GM23338 (cell line): ENCODE measurements around the gene GRID1. TPM values are rescaled to one million over a fixed set of nuclear protein-coding genes. Genes with fewer than 3 reads are reported as not detected.

Source experiments
- ATAC-seq: fragments of 200-7000 bp; cut with Tn5 transposase; 3 replicates; pipeline ENCODE4 v1.9.1; 2020
- DNase-seq: peaks from one replicate; pipeline ENCODE4 v3.0.0-alpha.2; 2015; ENCODE audit warnings: low spot score
- H2AFZ ChIP-seq: fragments of 200-600 bp; sonication (generic); 2 replicates; pipeline ENCODE4 v1.8.0; 2016; ENCODE audit warnings: antibody characterized with exemption, mild to moderate bottlenecking, moderate library complexity
- H3F3A ChIP-seq: fragments of 200-600 bp; sonication (generic); replicated peaks from 2 replicates; pipeline ENCODE4 v1.8.0; 2017; ENCODE audit warnings: antibody characterized with exemption, mixed run types, low read depth
- H3K27ac ChIP-seq: fragments of 200-600 bp; sonication (generic); 2 replicates; pipeline ENCODE4 v1.6.1; 2016; ENCODE audit warnings: low read depth
- H3K27me3 ChIP-seq: fragments of 200-600 bp; sonication (generic); 2 replicates; pipeline ENCODE4 v1.8.0; 2016; ENCODE audit warnings: mild to moderate bottlenecking, mixed run types, moderate library complexity; ENCODE audit not compliant: insufficient read depth
- H3K36me3 ChIP-seq: fragments of 200-600 bp; sonication (generic); 2 replicates; pipeline ENCODE4 v1.8.0; 2016; ENCODE audit warnings: mild to moderate bottlenecking; ENCODE audit not compliant: insufficient read depth
- H3K4me1 ChIP-seq: fragments of 200-600 bp; sonication (generic); 2 replicates; pipeline ENCODE4 v1.8.0; 2016; ENCODE audit warnings: mild to moderate bottlenecking, moderate library complexity; ENCODE audit not compliant: insufficient read depth
- H3K4me2 ChIP-seq: fragments of 200-600 bp; sonication (generic); 2 replicates; pipeline ENCODE4 v1.7.1; 2017; ENCODE audit warnings: mixed run types
- H3K4me3 ChIP-seq: fragments of 200-600 bp; sonication (generic); 2 replicates; pipeline ENCODE4 v1.6.1; 2016; ENCODE audit warnings: mixed run types
- H3K79me2 ChIP-seq: fragments of 200-600 bp; sonication (generic); replicated peaks from 2 replicates; pipeline ENCODE4 v1.8.0; 2017; ENCODE audit warnings: mild to moderate bottlenecking; ENCODE audit not compliant: insufficient read depth
- H3K9me2 ChIP-seq: fragments of 200-600 bp; sonication (generic); 2 replicates; pipeline ENCODE4 v1.8.0; 2017; ENCODE audit not compliant: insufficient read depth
- H4K20me1 ChIP-seq: fragments of 200-600 bp; sonication (generic); replicated peaks from 2 replicates; pipeline ENCODE4 v1.8.0; 2017; ENCODE audit warnings: mild to moderate bottlenecking; ENCODE audit not compliant: insufficient read depth
- H3K27ac Mint-ChIP-seq: 2 replicates; pipeline ENCODE4 v1.8.0; 2020; ENCODE audit warnings: inconsistent platforms, mild to moderate bottlenecking, moderate library complexity, mixed read lengths
- H3K27me3 Mint-ChIP-seq: 3 replicates; pipeline ENCODE4 v1.8.0; 2022; ENCODE audit warnings: low read depth, mild to moderate bottlenecking, moderate library complexity, mixed read lengths, inconsistent platforms; ENCODE audit not compliant: insufficient read depth, poor library complexity
- H3K36me3 Mint-ChIP-seq: 3 replicates; pipeline ENCODE4 v1.8.0; 2021; ENCODE audit warnings: low read depth, mild to moderate bottlenecking, inconsistent platforms, moderate library complexity, mixed read lengths
- H3K4me1 Mint-ChIP-seq: 3 replicates; pipeline ENCODE4 v1.8.0; 2020; ENCODE audit warnings: mild to moderate bottlenecking, inconsistent platforms, mixed read lengths
- H3K4me3 Mint-ChIP-seq: 3 replicates; pipeline ENCODE4 v1.8.0; 2021; ENCODE audit warnings: moderate library complexity, mild to moderate bottlenecking, inconsistent platforms, mixed read lengths
- H3K9me3 Mint-ChIP-seq: 3 replicates; pipeline ENCODE4 v1.8.0; 2020; ENCODE audit warnings: moderate library complexity, mild to moderate bottlenecking, inconsistent platforms, mixed read lengths
- ETS1 ChIP-seq: IDR thresholded peaks from 2 replicates; pipeline ENCODE4 v1.6.1; 2016; ENCODE audit warnings: antibody characterized with exemption
- EZH2phosphoT487 ChIP-seq: fragments of 200-600 bp; sonication (generic); IDR thresholded peaks from one replicate; pipeline ENCODE4 v1.8.1; 2018; ENCODE audit warnings: antibody characterized with exemption; ENCODE audit not compliant: unreplicated experiment
- NANOG ChIP-seq: IDR thresholded peaks from 2 replicates; pipeline ENCODE4 v1.6.1; 2016; ENCODE audit warnings: antibody characterized with exemption, borderline replicate concordance
- POLR2AphosphoS5 ChIP-seq: IDR thresholded peaks from 2 replicates; pipeline ENCODE4 v1.6.1; 2016; ENCODE audit warnings: antibody characterized with exemption, low read depth
- REST ChIP-seq: IDR thresholded peaks from one replicate; pipeline ENCODE4 v1.6.1; 2018; ENCODE audit warnings: antibody characterized with exemption; ENCODE audit not compliant: unreplicated experiment
- STAT1 ChIP-seq: IDR thresholded peaks from one replicate; pipeline ENCODE4 v1.6.1; 2016; ENCODE audit warnings: antibody characterized with exemption; ENCODE audit not compliant: unreplicated experiment
- ZNF114 ChIP-seq: fragments of 250-450 bp; sonication (Bioruptor Pico); IDR thresholded peaks from 2 replicates; pipeline ENCODE4 v1.5.0; 2020; ENCODE audit warnings: mild to moderate bottlenecking, moderate library complexity
- ZNF462 ChIP-seq: fragments of 250-450 bp; sonication (Bioruptor Pico); IDR thresholded peaks from 2 replicates; pipeline ENCODE4 v1.5.0; 2020; ENCODE audit warnings: mild to moderate bottlenecking, moderate library complexity
- polyA plus RNA-seq: library from polyadenylated mRNA; unstranded; fragments of >200 nt; fragmentation: Nextera tagmentation; extraction: Ambion mirVana; gene quantifications from 2 replicates; pipeline ENCODE4 v1.2.1, GENCODE V29; 2016
- total RNA-seq: library from RNA; depleted of rRNA; stranded (reverse); fragments of >200 nt; shearing (Covaris generic); gene quantifications from 2 replicates; pipeline ENCODE4 v1.2.3, GENCODE V29; 2014
- TF ChIP-seq, protein P1 (sequence below), 2 experiments: fragments of 200-600 bp in 1 of 2; sonication (generic) in 1 of 2; conservative IDR thresholded peaks; 2 replicates each; pipeline versions ENCODE4 v1.5.1 to v1.6.1; 2016 to 2017; ENCODE audit warnings: antibody characterized with exemption in 2 of 2, low read depth in 2 of 2, mild to moderate bottlenecking in 2 of 2, moderate library complexity in 1 of 2

The GRID1 gene
- total and polyA plus RNA-seq, 2 experiments from 2014 or later = 0.14 to 0.15 TPM

GRCh38 chr10:86393862-86394455 is 27.4 kb upstream of the GRID1 start:
- Histone ChIP-seq H3K36me3 (no peaks in the 10 kb centered on the region), H3K27me3 (peaks cover 35% of the 10 kb centered on the region), H3K79me2 (no peaks in the 10 kb centered on the region), H3K4me1 (peaks cover 6% of the 10 kb centered on the region; the same call in 1 of the 2 replicates), H3F3A (no peaks in the 10 kb centered on the region), H4K20me1 (no peaks in the 10 kb centered on the region), H3K9me2 (no peaks in the 10 kb centered on the region), H3K27ac (no peak overlapping the region), H3K4me2 (no peak overlapping the region), H3K4me3 (no peak overlapping the region), H2AFZ (no peak overlapping the region)
- TF ChIP-seq ZNF462 (CRISPR knock-in tag) = no peak
- no peak for TF ChIP-seq ETS1
- no peak for TF ChIP-seq ZNF114 (CRISPR knock-in tag)
- no peak for TF ChIP-seq POLR2AphosphoS5
- no peak for TF ChIP-seq REST
- TF ChIP-seq, protein P1, sequence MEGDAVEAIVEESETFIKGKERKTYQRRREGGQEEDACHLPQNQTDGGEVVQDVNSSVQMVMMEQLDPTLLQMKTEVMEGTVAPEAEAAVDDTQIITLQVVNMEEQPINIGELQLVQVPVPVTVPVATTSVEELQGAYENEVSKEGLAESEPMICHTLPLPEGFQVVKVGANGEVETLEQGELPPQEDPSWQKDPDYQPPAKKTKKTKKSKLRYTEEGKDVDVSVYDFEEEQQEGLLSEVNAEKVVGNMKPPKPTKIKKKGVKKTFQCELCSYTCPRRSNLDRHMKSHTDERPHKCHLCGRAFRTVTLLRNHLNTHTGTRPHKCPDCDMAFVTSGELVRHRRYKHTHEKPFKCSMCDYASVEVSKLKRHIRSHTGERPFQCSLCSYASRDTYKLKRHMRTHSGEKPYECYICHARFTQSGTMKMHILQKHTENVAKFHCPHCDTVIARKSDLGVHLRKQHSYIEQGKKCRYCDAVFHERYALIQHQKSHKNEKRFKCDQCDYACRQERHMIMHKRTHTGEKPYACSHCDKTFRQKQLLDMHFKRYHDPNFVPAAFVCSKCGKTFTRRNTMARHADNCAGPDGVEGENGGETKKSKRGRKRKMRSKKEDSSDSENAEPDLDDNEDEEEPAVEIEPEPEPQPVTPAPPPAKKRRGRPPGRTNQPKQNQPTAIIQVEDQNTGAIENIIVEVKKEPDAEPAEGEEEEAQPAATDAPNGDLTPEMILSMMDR (conservative IDR thresholded peaks at IDR 0.05; ENCODE audit: low read depth in 2 of 2) = no peak
- no peak for TF ChIP-seq NANOG
- no peak for TF ChIP-seq EZH2phosphoT487
- no peak for TF ChIP-seq STAT1
- ATAC-seq (no peak), DNase-seq (no peak)
- H3K9me3 Mint-ChIP-seq = peaks cover 3% of the 10 kb centered on the region; the same call in 1 of the 3 replicates
- no peak overlapping the region for H3K4me3 Mint-ChIP-seq
- peaks cover 17% of the 10 kb centered on the region for H3K27me3 Mint-ChIP-seq
- H3K36me3 Mint-ChIP-seq = no peaks in the 10 kb centered on the region
- H3K27ac Mint-ChIP-seq = no peak overlapping the region
- H3K4me1 Mint-ChIP-seq = peaks cover 7% of the 10 kb centered on the region
